Astrocyte of the spinal cord (primary cell): ENCODE measurements around the gene C9orf50.
"Not testable (repeated sequence)": the region's sequence is repeated elsewhere in the genome, so short reads cannot be mapped to it uniquely, and the experiment has no call there.

ENCODE experiments used
- DNase-seq: peaks from one replicate; pipeline ENCODE4 v3.0.0; 2011; ENCODE audit warnings: low read depth, low spot score
- H3K4me3 ChIP-seq: 2 replicates; pipeline ENCODE4 v1.5.1; 2011; ENCODE audit warnings: low read depth, mild to moderate bottlenecking, low read length, moderate library complexity
- CTCF ChIP-seq: IDR thresholded peaks from 2 replicates; pipeline ENCODE4 v1.5.1; 2012; ENCODE audit warnings: low read depth, mild to moderate bottlenecking, low read length, inconsistent platforms
- in situ Hi-C: cut with HindIII; loops from 2 replicates; pipeline ENCODE4 v1.10.0; 2017; ENCODE audit warnings: low sequenced_read_pairs

The C9orf50 gene

GRCh38 chr9:129597355-129598088 is 23.4 kb downstream of the C9orf50 start:
- peak overlapping the region; percentile 32 for H3K4me3 ChIP-seq
- peak; percentile 90 for DNase-seq
- in situ Hi-C loops = no loop called here
- TF ChIP-seq CTCF = no peak

DNA sequence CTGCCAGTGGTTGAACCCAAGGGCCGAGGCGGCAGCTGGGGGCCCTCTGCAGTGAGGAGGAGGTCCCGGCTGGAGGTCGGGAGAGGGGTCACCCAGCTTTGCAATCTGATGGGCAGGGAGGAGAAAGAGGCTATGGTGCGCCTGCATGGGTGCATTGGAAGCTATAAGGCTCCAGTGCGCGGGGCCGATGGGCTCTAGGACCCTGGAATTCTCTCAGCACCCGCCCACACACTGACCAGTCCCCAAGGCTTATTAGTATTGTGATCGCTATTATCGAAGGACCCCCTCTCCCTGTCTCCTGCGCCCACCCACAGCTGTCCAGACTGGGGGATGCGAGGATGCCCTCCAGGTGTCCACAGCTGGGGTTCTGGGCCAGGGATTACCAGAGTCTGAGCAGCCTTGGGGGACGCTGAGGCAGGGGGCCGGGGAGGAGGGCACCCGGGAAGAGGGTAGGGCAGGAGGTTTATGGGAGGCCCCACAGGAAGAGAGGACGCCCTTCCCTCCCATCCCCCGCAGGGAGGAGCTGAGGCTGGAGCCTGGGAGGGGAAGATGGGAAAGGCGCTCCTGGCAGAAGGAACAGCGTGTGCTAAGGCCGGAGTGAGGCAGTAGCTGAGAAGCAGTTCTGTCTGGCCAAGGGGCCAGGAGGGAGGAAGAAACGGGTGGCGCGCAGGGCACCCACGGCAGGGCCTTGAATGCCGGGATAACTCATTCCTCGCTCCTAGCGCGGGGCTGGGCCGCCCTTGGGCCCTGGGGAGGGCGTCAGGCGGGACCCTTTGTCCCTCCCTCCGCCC is 24.2 kb downstream of the C9orf50 start:
- in situ Hi-C loops = no loop called here
- peak overlapping the region; percentile 32 for H3K4me3 ChIP-seq
- no peak for TF ChIP-seq CTCF
- peak; percentile 88 for DNase-seq

DNA sequence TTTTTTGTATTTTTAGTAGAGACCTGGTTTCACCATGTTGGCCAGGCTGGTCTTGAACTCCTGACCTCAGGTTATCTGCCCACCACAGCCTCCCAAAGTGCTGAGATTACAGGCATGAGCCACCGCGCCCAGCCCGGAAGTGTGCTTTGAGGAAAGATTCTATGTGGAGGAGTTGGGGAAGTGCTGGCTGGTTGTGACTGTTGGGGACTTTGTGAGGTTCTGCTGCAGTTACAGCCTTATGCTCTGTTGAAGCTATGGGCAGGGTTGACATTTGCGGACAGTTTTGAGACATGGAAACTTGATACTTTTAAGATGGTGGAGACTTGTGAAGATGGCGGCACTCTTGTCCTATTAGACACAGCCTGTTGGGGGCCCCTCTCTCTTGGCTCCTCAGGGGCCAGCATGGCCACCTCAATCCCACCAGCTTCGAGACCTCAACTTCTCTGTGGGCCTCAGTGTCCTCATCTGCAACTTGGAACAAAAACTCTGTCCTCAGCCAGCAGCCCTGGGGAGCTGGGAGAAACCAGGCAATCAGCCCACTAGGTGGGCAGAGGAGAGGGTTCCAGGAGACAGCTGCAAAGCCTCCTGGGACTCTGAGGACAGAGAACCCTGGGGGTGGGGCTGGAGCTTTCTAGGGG is 24.9 kb downstream of the C9orf50 start:
- no peak overlapping the region for H3K4me3 ChIP-seq
- DNase-seq = no peak
- no peak for TF ChIP-seq CTCF
- in situ Hi-C loops = no loop called here

DNA sequence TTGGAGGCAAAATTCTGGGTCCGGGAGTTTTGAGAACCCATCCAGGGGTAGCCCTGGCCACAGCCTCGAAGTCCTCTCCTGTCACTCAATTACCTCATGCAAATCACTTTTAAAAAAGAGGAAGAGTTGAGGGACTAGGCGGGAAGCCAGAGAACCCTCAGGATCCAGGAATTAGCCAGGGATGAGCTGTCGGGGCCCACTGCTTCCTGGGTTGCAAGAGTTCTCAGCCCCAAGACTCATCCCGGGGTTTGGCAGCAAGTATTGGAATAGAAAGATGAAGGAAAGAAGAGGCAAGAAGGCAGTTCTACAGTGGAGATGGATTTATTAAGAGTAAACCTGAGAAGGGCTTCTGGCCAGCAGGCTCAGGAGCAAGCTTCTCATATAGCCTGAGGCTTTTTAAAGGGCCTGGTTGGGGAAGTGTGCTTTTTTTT is 25.6 kb downstream of the C9orf50 start:
- no peak overlapping the region for H3K4me3 ChIP-seq
- no peak for TF ChIP-seq CTCF
- DNase-seq = peak; percentile 21
- in situ Hi-C loops = no loop called here

DNA sequence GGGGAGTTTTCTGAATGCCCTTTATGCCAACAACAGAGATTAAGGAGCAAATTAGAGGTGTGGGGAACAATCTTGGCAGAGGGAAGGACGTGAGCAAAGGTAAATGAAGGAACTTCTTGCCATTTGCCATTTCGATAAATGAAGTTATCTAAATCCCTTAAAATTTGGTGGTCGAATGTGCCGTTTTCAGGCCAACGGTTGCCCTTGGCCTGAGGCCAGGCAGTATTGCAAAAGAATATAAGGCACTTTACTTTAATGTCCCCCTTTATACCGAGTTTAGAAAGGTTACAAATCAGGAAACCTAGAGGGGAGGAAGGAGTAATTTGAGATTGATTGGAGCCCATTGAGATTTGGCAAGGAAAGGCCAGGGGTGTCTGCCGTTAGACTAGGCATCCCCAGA is 26.3 kb downstream of the C9orf50 start:
- no peak for TF ChIP-seq CTCF
- in situ Hi-C loops = no loop called here
- H3K4me3 ChIP-seq = no peak overlapping the region
- DNase-seq = no peak

DNA sequence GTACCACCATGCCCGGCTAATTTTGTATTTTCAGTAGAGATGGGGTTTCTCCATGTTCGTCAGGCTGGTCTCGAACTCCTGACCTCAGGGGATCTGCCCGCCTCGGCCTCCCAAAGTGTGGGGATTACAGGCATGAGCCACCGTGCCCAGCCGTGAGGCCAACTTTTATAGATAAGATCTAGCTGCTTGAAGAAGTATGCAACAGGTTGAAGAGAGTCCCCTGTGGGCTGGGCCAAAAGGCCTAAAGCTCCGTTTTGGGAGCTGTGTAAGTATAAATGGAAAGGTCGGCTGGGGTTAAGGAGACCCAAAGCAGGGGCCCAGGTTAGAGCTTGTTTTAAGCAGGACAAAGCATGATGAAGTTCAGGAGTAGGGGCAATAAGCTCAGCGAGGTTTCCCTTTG is 28.1 kb downstream of the C9orf50 start:
- H3K4me3 ChIP-seq, DNase-seq, in situ Hi-C loops: not testable (repeated sequence)

GRCh38 chr9:129591916-129592315 is 29.0 kb downstream of the C9orf50 start:
- no peak for TF ChIP-seq CTCF
- DNase-seq = peak; percentile 80
- in situ Hi-C loops = no loop called here
- H3K4me3 ChIP-seq = no peak overlapping the region
